Measurements from ENCODE around the gene SYT5. TPM values are rescaled to one million over a fixed set of nuclear protein-coding genes. Genes with fewer than 3 reads are reported as not detected.

SYT5 gene
- total and polyA plus RNA-seq, 2 of the 13 experiments (the other 11 are each of a cell fraction or from before 2014, with no cell fraction given), result not detected

- peak; percentile 25; the same call in 1 of the 2 replicates for TF ChIP-seq FOXC1 (CRISPR knock-in tag; IDR thresholded peaks at IDR 0.05; ENCODE audit: borderline replicate concordance)
- TF ChIP-seq ZBTB14 (CRISPR knock-in tag; IDR thresholded peaks at IDR 0.05), result no peak
- no peak for TF ChIP-seq SAFB2 (CRISPR knock-in tag; IDR thresholded peaks at IDR 0.05; ENCODE audit: borderline replicate concordance, low read depth)
- TF ChIP-seq MBD4 (IDR thresholded peaks at IDR 0.05; ENCODE audit: borderline replicate concordance, low read length), result no peak
- 0 out of 2 replicates have a peak, but pooled peaks have one; percentile 24 for TF ChIP-seq NR2C2 (CRISPR knock-in tag; IDR thresholded peaks at IDR 0.05; ENCODE audit: borderline replicate concordance)
- 0 out of 2 replicates have a peak, but pooled peaks have one; percentile 4 for TF ChIP-seq ZNF556 (CRISPR knock-in tag; IDR thresholded peaks at IDR 0.05; ENCODE audit: borderline replicate concordance)
- TF ChIP-seq ZFX (CRISPR knock-in tag; IDR thresholded peaks at IDR 0.05; ENCODE audit: low read depth), result peak; percentile 19; the same call in 1 of the 2 replicates
- TF ChIP-seq KIAA2018 (CRISPR knock-in tag; IDR thresholded peaks at IDR 0.05; ENCODE audit: borderline replicate concordance), result no peak
- no peak for TF ChIP-seq PBX3 (CRISPR knock-in tag; IDR thresholded peaks at IDR 0.05; ENCODE audit: borderline replicate concordance)
- TF ChIP-seq ZBTB42 (CRISPR knock-in tag; IDR thresholded peaks at IDR 0.05), result no peak
- TF ChIP-seq SSRP1 (CRISPR knock-in tag; IDR thresholded peaks at IDR 0.05), result no peak
- TF ChIP-seq KDM5B (CRISPR knock-in tag; IDR thresholded peaks at IDR 0.05; ENCODE audit: borderline replicate concordance), result no peak
- TF ChIP-seq FOXP4 (CRISPR knock-in tag; IDR thresholded peaks at IDR 0.05), result no peak
- no peak for TF ChIP-seq TMF1 (CRISPR knock-in tag; IDR thresholded peaks at IDR 0.05; ENCODE audit: low read depth)
- TF ChIP-seq TCF7L2 (IDR thresholded peaks at IDR 0.05; ENCODE audit: low read depth, low read length), result no peak
Measured at GRCh38 chr19:55173186-55173713, 6.8 kb downstream of the SYT5 start (continued).
